Activated naive CD8-positive, alpha-beta T cell treated with anti-CD3 and anti-CD28 coated beads for 36 hours (primary cell): ENCODE measurements around the gene LRRC56. TPM values are rescaled to one million over a fixed set of nuclear protein-coding genes. Genes with fewer than 3 reads are reported as not detected.

Experiments
- DNase-seq: peaks from one replicate; pipeline ENCODE4 v3.0.0; 2021
- H3K27ac Mint-ChIP-seq: one replicate; pipeline ENCODE4 v1.8.0; 2022; ENCODE audit warnings: mild to moderate bottlenecking, moderate library complexity, mixed read lengths
- H3K27me3 Mint-ChIP-seq: one replicate; pipeline ENCODE4 v1.8.0; 2022; ENCODE audit warnings: mild to moderate bottlenecking, mixed read lengths
- H3K36me3 Mint-ChIP-seq: one replicate; pipeline ENCODE4 v1.8.0; 2021; ENCODE audit warnings: mild to moderate bottlenecking, mixed read lengths
- H3K4me1 Mint-ChIP-seq: one replicate; pipeline ENCODE4 v1.8.0; 2021; ENCODE audit warnings: mixed read lengths
- H3K4me3 Mint-ChIP-seq: one replicate; pipeline ENCODE4 v1.8.0; 2022; ENCODE audit warnings: mild to moderate bottlenecking, moderate library complexity, mixed read lengths
- H3K9me3 Mint-ChIP-seq: one replicate; pipeline ENCODE4 v1.8.0; 2022; ENCODE audit warnings: mixed read lengths
- total RNA-seq, 2 experiments: library from RNA; stranded (reverse); gene quantifications; one replicate each; pipeline ENCODE4 v1.2.3, GENCODE V29; 2021

LRRC56 gene
- total RNA-seq, 2 experiments from 2014 or later = 1.4 to 2.2 TPM

DNA sequence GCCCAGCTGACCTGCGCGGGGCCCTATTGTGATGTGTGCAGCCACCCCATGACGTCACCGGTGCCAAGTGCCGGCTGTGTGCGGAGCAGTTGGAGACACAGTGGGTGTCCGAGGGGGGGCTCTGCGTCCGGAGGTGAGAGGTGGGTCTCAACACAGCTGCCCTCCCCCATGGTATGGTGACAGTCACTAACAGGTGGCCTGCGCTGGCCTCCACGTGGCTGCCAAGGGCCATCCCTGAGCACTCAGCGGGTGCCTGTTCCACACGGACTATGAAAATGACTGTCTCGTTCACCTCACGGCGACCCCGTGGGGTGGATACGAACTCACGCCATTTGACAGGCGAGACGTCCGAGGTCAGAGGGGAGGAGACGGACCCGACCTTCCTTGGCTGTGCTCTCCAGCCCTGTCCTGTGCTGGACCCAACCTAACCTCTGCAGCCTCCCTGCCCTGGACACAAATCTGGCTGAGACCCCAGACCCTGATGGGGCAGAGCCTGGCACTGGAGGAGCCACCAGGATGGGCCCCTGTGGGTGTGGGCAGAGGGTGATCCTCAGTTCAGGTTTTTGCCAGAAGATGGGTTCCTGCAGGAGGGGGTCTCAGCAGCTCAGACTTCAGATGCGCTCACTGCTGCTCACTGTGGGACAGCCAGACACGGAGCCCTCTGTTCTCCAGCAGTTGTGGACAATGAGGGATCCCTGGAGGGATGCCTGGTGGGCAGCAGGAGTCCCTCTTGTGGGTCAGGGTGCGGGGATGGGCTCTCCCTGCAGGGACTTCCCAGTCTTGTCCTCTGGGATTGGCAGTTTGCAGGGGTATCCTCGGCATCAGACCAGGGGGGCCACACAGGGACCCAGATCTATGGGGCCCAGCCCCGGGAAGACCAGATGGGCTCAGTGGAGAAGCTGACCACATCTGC is 8.3 kb upstream of the LRRC56 start:
- no peak overlapping the region for H3K4me3 Mint-ChIP-seq
- H3K27ac Mint-ChIP-seq = no peak overlapping the region
- H3K9me3 Mint-ChIP-seq = no peaks in the 10 kb centered on the region
- no peak for DNase-seq
- peaks cover 2% of the 10 kb centered on the region for H3K36me3 Mint-ChIP-seq
- H3K4me1 Mint-ChIP-seq = peaks cover under 1% of the 10 kb centered on the region
- H3K27me3 Mint-ChIP-seq = no peaks in the 10 kb centered on the region

DNA sequence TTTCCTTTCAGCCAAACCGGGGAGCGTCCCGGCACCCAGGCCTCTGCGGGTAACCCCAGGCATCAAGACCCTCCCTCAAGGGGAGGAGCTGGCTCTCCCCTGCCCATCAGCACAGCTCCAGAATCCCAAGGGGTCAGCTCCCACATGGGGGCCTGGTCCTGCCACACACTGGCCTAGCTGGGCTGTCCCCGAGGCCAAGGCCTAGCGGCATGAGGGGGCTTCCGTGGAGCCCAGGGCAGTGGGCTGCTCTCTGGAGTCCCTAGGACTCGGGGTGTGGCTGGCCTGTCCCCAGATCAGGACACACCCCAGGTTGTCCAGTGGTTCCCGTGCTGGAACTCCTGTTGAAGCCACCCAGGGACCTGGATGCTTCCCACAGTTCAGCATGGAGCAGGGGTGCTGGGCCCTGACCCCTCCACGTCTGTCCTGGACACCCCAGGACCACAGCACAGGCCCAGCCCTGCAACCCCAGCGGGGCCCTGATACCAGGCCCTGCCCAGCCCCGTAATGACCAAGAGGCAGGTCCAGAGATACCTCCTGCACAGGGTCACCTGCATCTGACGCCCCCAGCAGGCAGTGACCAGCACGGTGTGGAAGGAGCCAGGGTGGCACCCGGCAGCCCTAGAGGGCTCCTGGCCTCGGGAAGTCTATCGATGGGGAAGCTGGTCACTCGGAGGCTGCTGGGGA is 7.5 kb upstream of the LRRC56 start:
- no peak overlapping the region for H3K27ac Mint-ChIP-seq
- peaks cover 2% of the 10 kb centered on the region for H3K4me1 Mint-ChIP-seq
- H3K36me3 Mint-ChIP-seq = peaks cover 2% of the 10 kb centered on the region
- H3K4me3 Mint-ChIP-seq = no peak overlapping the region
- no peaks in the 10 kb centered on the region for H3K27me3 Mint-ChIP-seq
- no peaks in the 10 kb centered on the region for H3K9me3 Mint-ChIP-seq
- DNase-seq = no peak

DNA sequence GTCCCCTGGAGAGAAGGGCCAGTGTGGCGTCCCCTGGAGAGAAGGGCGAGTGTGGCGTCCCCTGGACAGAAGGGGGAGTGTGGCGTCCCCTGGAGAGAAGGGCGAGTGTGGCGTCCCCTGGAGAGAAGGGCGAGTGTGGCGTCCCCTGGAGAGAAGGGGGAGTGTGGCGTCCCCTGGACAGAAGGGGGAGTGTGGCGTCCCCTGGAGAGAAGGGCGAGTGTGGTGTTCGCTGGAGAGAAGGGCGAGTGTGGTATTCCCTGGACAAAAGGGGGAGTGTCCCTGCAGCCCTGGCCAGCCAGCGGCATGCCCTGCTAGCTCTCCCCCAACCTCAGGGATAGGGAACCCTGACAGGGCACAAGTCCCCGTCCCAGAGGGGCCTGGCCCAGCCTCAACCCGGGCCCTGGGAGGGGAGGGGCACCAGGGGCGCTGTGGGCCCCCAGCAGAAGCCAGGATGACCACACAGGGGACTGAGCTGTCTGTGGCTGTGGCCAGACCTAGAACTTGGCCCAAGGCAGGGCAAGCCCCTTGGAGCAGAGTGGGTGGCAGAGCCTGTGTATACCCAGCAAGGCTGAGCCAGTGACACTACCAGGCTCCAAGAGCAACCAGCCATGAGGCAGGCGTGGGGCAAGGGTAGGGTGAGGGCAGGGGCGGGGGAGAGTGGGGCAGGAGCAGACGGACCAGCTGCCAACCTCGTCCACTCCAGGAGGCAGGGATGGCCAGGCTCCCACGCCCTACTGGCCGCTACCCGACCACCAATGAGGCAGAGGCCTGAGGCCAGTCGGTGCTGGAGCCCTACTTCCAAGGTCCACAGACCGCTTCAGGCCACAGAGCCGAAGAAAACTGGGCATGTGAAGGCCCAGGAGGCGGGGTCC is 6.1 kb upstream of the LRRC56 start:
- Mint-ChIP-seq H3K27ac (no peak overlapping the region), H3K9me3 (no peaks in the 10 kb centered on the region), H3K27me3 (no peaks in the 10 kb centered on the region), H3K4me3 (no peak overlapping the region), H3K36me3 (peaks cover 2% of the 10 kb centered on the region), H3K4me1 (peaks cover 4% of the 10 kb centered on the region)
- no peak for DNase-seq

DNA sequence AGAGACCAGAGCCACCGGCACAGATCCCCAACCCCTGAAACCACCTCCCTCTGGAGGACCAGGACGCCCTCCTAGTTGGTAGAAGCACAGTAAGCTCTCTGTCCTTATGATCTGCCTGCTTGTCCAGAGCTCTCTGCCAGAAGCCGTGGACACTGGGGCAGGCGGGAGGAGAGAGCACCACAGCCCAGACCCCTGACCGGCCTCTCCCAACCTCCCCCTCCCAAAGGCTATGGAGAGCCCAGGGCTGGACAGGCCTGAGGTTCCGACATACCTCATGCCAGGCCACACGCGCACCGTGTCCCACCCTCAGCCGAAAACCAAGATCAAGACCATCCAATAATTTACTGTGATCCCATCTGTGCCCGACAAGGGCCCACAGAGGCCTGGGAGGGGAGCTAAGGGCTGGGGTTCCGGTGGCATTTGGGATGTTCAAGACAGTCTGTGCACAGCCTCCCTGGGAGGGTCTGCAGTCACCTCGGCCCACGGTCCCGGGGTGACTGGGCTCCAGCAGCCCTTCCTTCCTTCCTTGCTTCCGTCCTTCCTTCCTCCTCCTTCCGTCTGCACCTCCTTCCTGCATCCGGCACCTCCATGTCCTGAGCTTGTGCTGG is 5.3 kb upstream of the LRRC56 start:
- H3K9me3 Mint-ChIP-seq = no peaks in the 10 kb centered on the region
- peaks cover 7% of the 10 kb centered on the region for H3K4me1 Mint-ChIP-seq
- H3K27me3 Mint-ChIP-seq = no peaks in the 10 kb centered on the region
- H3K4me3 Mint-ChIP-seq = no peak overlapping the region
- peaks cover 2% of the 10 kb centered on the region for H3K36me3 Mint-ChIP-seq
- H3K27ac Mint-ChIP-seq = no peak overlapping the region
- DNase-seq = no peak

DNA sequence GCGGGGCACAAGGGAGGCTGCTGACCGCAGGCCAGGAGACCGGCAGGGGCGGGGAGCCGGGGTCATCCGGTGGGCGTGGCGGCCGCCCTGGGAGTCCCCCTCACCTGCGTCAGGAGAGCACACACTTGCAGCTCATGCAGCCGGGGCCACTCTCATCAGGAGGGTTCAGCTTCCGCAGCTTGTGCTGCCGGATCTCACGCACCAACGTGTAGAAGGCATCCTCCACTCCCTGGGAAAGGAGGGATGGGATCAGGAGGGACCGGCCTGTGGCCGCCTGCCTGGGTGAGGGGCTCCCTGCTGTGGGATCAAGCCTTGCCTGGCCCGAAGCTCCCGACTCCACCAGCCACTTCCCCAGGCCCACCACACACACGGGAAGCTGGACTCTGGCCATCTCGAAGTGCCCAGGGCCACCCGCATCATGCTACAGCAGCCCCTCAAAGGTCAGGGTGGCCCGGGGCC is 4.8 kb upstream of the LRRC56 start:
- no peaks in the 10 kb centered on the region for H3K27me3 Mint-ChIP-seq

DNA sequence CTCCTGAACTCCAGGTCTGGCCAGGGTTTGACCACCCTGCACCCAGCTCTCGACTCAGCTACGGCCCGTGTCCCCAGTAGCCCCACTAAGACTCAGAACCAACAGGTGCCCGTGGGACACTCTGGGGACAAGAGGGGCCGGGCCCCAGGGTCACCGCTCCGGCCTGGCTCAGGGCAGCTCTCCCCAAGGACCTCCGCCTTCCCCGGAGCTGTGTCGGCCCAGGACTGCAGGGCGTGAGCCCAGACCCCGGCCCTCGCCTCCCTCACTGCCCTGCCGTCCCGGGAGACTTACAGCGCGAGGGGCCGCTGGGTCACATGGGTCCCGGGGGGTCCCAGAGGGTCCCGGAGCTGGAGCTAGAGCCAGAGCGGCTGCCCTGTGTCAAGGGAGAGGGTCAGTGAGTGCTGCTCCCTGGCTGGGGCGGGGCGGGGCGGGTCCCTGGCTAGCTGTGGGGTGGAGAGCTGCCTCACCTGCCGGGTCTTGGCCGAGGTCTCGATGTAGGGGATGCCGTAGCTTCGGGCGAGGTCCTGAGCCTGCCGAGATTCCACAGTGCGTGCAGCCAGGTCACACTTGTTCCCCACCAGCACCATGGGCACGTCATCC is 4.2 kb upstream of the LRRC56 start:
- no peaks in the 10 kb centered on the region for H3K27me3 Mint-ChIP-seq
- no peak overlapping the region for H3K4me3 Mint-ChIP-seq
- peaks cover 11% of the 10 kb centered on the region for H3K4me1 Mint-ChIP-seq
- H3K36me3 Mint-ChIP-seq = peaks cover 2% of the 10 kb centered on the region
- no peaks in the 10 kb centered on the region for H3K9me3 Mint-ChIP-seq
- no peak overlapping the region for H3K27ac Mint-ChIP-seq
- no peak for DNase-seq

More for the DNA sequence above, 4.8 kb upstream of the LRRC56 start:
- DNase-seq = no peak
- Mint-ChIP-seq H3K36me3 (peaks cover 2% of the 10 kb centered on the region), H3K9me3 (no peaks in the 10 kb centered on the region), H3K27ac (no peak overlapping the region), H3K4me1 (peaks cover 7% of the 10 kb centered on the region), H3K4me3 (no peak overlapping the region)

DNA sequence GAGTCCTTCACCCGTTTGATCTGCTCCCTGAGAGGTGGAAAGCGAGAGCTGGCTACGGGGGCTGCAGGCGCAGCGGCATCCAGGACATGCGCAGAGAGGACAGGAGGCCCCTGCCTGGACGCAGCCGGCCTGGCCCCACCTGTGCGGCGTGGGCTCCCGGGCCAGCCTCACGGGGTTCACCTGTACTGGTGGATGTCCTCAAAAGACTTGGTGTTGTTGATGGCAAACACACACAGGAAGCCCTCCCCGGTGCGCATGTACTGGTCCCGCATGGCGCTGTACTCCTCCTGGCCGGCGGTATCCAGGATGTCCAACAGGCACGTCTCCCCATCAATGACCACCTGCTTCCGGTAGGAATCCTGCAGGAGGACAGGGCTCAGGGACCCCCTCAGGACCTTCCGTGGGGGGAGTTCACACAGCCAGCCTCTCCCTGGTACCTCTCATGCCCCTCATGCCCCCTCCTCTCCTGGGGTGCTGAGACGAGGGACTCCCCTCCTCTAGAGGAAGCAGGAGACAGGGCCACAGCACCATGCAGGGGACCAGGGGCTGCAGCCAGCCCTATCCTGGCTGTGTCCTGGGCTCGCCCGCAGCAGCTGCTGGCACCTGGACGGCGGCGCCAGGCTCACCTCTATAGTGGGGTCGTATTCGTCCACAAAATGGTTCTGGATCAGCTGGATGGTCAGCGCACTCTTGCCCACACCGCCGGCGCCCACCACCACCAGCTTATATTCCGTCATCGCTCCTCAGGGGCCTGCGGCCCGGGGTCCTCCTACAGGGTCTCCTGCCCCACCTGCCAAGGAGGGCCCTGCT is 3.5 kb upstream of the LRRC56 start:
- no peaks in the 10 kb centered on the region for H3K9me3 Mint-ChIP-seq
- no peak overlapping the region for H3K4me3 Mint-ChIP-seq
- no peak for DNase-seq
- H3K4me1 Mint-ChIP-seq = peaks cover 12% of the 10 kb centered on the region
- H3K27me3 Mint-ChIP-seq = no peaks in the 10 kb centered on the region
- H3K27ac Mint-ChIP-seq = no peak overlapping the region
- peaks cover 2% of the 10 kb centered on the region for H3K36me3 Mint-ChIP-seq

DNA sequence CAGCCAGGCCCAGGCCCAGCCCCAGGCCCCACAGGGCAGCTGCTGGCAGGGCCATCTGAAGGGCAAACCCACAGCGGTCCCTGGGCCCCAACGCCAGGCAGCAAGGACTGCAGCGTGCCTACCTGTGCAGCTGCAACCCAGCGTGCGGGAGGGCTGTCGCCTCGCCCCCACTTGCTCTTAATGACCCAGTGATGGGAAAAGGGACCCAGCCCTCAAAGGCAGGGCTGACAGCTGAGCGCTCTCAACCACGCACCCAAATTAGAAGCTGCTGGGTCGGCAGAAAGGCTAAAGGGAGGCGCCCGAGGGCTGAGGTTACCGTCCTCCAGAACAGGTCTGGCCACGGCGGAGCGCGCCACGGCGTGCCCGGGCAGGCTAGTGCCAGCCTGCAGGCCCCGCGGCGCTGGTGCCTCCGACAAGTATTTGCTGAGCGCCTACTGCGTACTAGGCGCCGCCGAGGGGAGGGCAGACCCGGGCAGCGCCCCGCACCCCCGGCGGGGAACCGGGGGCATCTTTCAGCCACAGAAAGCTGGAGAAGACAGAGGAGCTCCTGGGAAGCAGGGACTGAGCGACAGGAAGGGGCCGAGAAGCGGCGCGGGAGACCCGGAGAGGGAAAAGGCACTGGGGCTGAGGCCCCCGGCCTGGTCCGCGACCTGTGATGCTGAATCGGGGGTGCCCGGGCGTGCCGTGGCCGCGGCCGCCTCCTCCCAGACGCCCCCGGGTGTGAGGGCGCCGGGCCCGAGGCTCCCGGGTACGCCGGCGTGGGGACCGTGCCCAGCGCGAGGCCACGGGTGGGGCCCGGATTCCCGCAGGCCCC is 2.7 kb upstream of the LRRC56 start:
- Mint-ChIP-seq H3K36me3 (peaks cover 2% of the 10 kb centered on the region), H3K27ac (no peak overlapping the region), H3K27me3 (no peaks in the 10 kb centered on the region), H3K9me3 (no peaks in the 10 kb centered on the region), H3K4me3 (peak overlapping the region; percentile 76), H3K4me1 (peaks cover 12% of the 10 kb centered on the region)
- DNase-seq = peak; percentile 36

DNA sequence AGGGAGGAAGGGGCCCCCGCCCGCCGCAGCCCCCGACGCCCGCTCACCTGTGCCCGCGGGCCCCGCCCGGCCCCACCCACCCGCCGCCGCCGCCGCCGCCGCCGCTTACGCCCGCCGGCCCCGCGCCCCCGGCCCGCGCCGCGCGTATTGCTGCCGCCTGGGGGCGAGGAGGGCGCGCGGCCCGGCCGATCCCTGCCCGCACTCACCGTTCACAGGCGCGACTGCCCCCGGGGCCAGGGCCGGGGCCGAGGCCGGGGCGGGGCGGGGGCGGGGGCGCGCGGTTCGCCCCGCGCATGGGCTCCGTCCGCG is 2.2 kb upstream of the LRRC56 start:
- Mint-ChIP-seq H3K27ac (no peak overlapping the region), H3K4me1 (peaks cover 12% of the 10 kb centered on the region), H3K9me3 (no peaks in the 10 kb centered on the region), H3K36me3 (peaks cover 2% of the 10 kb centered on the region), H3K27me3 (no peaks in the 10 kb centered on the region), H3K4me3 (peak overlapping the region; percentile 32)
- no peak for DNase-seq

DNA sequence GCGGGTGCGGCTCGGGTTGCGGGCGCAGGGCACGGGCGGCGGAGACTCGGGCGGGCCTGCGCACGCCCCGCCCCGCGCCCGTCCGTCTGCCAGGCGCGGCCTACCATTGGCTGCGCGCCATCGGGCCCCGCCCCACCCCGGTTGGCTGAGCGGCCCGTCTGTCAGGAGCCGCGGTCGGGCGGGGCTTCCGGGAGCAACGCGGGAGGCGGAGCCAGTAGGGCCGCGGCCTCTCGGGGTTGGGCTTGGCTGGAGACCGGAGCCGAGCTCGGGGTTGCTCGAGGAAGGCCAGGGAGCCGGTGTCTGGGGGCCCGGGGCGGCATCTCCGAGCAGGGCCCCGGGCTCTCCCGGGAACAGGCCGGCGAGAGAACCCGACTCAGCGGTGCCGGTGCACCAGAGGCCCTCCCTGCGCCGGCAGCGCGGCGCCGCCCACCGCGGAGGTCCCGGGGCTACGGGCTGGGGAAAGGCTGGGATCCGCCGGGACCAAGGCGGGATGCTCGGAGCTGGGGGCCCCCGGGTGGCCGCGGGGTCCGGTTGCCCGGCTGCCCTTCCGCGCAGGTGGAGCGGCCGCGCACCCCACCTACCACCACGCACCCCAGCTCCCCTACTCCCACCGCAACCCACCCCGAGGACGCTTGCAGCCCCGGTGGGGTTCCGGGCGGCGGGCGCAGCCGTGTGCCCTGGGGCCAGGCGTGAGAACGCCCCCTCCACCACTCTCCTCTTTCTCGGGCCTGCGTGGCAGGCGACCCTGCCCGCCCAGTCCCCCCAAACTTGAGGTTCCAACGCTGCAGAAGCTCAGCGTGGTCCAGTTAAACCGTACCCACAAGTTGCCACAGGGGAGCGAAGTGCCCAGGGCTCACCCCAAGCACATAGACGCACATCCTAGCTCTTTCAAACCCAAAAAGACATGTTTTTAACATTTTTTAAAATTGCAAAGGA is 1.5 kb upstream of the LRRC56 start, which contains the start of gene HRAS:
Gene HRAS (minus strand): TSS at position 58 of the 936 bp plus-strand sequence.
- H3K4me1 Mint-ChIP-seq = peaks cover 12% of the 10 kb centered on the region
- H3K36me3 Mint-ChIP-seq = peaks cover 2% of the 10 kb centered on the region
- H3K27ac Mint-ChIP-seq = peak within 1 kb of the TSS; percentile 91
- H3K4me3 Mint-ChIP-seq = peak within 1 kb of the TSS; percentile 87
- H3K27me3 Mint-ChIP-seq = no peaks in the 10 kb centered on the region
- peak; percentile 99 for DNase-seq
- no peaks in the 10 kb centered on the region for H3K9me3 Mint-ChIP-seq

DNA sequence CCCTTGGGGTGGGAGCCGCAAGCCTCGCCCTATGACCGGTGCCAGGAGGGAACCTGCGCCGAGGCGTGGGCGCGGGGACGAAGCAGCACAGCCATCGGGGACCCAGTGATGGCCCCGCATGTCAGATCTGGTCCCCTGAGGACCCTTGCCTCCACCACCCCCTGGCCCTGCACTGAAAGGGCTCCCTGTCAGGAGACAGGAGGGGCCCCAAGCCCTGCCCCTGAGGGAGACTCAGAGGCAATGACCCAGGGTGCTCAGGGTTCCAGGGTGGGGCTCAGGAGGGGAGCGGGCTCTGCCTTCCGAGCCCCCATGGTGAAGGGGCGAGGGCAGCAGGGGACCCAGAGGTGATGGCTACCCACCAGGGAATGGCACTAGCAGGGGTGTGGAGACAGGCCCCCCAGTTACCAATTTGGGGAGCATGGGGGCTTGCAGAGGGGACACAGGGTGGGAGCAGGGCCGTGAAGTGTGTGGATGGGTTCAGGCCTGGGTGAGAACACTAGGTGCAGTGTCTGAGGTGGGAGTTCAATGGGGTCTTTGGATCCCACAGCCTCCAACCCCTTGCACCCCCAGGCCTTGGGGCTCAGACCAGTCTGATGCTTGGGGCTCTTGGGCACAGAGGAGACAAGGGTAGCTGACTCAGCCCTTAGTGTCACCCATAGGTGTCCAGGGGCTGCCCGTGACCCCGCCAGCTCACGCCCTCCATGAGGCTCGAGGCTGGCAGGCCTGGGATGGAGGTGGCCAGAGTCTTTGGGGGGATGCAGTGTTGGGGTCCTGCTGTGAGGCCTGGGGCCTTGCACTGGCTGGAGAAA is 499 bp downstream of the LRRC56 start:
- Mint-ChIP-seq H3K27ac (peak overlapping the region; percentile 12), H3K27me3 (no peaks in the 10 kb centered on the region), H3K4me3 (peak overlapping the region; percentile 59), H3K4me1 (peaks cover 12% of the 10 kb centered on the region), H3K36me3 (no peaks in the 10 kb centered on the region), H3K9me3 (no peaks in the 10 kb centered on the region)
- DNase-seq = no peak
